ENCODE measurements around the gene AKR1C8. TPM values are rescaled to one million over a fixed set of nuclear protein-coding genes. Genes with fewer than 3 reads are reported as not detected.

The AKR1C8 gene
- total and polyA plus RNA-seq, 2 of the 13 experiments (the other 11 are each of a cell fraction or from before 2014, with no cell fraction given) = 0.12 TPM; not detected in 1

DNA sequence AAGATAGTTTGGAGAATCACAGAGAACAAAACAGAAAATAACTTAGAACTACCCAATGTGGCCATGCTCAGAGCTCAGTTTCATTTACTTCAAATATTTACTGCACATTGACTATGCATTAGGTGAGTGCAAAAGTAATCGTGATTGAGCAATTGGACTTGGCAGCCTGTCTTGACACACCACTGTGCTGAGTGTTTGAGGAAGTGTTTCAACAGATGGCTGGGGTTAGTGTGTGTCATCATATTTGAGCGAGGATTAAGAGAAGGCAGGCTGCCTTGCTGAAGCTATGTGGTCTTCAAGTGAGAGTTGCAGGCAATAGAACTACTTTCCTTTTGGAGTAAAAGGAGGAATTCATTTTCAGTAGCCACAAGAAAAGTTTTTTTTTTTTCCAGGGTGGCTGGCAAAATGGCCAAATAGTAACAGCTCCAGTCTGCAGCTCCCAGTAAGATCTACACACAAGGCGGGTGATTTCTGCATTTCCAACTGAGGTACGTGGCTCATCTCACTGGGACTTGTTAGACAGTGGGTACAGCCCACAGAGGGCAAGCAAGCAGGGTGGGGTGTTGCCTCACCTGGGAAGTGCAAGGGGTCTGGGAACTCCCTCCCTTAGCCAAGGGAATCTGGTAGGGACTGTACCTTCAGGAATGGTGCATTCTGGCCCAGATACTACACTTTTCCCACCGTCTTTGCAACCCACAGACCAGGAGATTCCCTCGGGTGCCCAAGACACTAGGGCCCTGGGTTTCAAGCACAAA, 49.3 kb upstream of the AKR1C8 start (continued):
- TF ChIP-seq ZNF337 (CRISPR knock-in tag; IDR thresholded peaks at IDR 0.05; ENCODE audit: borderline replicate concordance, low read depth) (no peak), TAF1 (CRISPR knock-in tag; IDR thresholded peaks at IDR 0.05) (no peak), HNF4G (IDR thresholded peaks at IDR 0.05; ENCODE audit: borderline replicate concordance, low read depth, low read length) (peak; percentile 37; the same call in 1 of the 2 replicates), HNF4G (CRISPR knock-in tag; IDR thresholded peaks at IDR 0.05; ENCODE audit: borderline replicate concordance, low read depth) (no peak), TARDBP (CRISPR knock-in tag; IDR thresholded peaks at IDR 0.05) (peak; percentile 69), BCLAF1 (IDR thresholded peaks at IDR 0.05) (no peak), E2F1 (CRISPR knock-in tag; IDR thresholded peaks at IDR 0.05) (no peak), PHF8 (CRISPR knock-in tag; IDR thresholded peaks at IDR 0.05) (no peak), FOXK1 (CRISPR knock-in tag; IDR thresholded peaks at IDR 0.05; ENCODE audit: borderline replicate concordance, low read depth) (peak; percentile 52; the same call in 1 of the 2 replicates), REXO4 (CRISPR knock-in tag; IDR thresholded peaks at IDR 0.05; ENCODE audit: borderline replicate concordance) (no peak), SALL2 (CRISPR knock-in tag; IDR thresholded peaks at IDR 0.05) (no peak), MED8 (CRISPR knock-in tag; IDR thresholded peaks at IDR 0.05; ENCODE audit: insufficient replicate concordance) (no peak)
- TF ChIP-seq, protein P1, sequence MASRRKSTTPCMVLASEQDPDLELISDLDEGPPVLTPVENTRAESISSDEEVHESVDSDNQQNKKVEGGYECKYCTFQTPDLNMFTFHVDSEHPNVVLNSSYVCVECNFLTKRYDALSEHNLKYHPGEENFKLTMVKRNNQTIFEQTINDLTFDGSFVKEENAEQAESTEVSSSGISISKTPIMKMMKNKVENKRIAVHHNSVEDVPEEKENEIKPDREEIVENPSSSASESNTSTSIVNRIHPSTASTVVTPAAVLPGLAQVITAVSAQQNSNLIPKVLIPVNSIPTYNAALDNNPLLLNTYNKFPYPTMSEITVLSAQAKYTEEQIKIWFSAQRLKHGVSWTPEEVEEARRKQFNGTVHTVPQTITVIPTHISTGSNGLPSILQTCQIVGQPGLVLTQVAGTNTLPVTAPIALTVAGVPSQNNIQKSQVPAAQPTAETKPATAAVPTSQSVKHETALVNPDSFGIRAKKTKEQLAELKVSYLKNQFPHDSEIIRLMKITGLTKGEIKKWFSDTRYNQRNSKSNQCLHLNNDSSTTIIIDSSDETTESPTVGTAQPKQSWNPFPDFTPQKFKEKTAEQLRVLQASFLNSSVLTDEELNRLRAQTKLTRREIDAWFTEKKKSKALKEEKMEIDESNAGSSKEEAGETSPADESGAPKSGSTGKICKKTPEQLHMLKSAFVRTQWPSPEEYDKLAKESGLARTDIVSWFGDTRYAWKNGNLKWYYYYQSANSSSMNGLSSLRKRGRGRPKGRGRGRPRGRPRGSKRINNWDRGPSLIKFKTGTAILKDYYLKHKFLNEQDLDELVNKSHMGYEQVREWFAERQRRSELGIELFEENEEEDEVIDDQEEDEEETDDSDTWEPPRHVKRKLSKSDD (CRISPR knock-in tag; IDR thresholded peaks at IDR 0.05; ENCODE audit: low read depth) = no peak

Measured in HepG2 (cell line).